Endometrium (tissue), 2 donors: ENCODE measurements around the gene PDCD1.

Source experiments
- FAIRE-seq: peaks from 2 replicates; lab custom pipeline; 2012; peaks lifted over from hg19 to GRCh38; lab: Jason Lieb, UNC
- donor health status: control.
- donor health status: control.

Gene PDCD1

GRCh38 chr2:241865416-241865956, 6.8 kb upstream of the PDCD1 start:
- no peak for FAIRE-seq

DNA sequence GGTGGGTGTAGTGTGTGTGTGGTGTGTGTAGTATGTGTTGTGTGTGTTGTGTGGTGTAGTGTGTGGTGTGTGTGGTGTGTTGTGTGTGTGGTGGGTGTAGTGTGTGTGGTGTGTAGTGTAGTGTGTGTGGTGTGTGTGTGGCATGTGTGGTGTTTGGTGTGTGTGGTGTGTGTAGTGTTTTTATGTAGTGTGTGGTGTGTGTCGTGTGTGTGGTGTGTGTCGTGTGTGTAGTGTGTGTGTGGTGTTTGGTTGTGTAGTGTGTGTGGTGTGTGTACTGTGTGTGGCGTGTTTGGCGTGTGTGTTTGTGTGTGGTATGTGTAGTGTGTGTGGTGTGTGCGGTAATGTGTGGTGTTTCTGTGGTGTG, 6.1 kb upstream of the PDCD1 start:
- no peak for FAIRE-seq

DNA sequence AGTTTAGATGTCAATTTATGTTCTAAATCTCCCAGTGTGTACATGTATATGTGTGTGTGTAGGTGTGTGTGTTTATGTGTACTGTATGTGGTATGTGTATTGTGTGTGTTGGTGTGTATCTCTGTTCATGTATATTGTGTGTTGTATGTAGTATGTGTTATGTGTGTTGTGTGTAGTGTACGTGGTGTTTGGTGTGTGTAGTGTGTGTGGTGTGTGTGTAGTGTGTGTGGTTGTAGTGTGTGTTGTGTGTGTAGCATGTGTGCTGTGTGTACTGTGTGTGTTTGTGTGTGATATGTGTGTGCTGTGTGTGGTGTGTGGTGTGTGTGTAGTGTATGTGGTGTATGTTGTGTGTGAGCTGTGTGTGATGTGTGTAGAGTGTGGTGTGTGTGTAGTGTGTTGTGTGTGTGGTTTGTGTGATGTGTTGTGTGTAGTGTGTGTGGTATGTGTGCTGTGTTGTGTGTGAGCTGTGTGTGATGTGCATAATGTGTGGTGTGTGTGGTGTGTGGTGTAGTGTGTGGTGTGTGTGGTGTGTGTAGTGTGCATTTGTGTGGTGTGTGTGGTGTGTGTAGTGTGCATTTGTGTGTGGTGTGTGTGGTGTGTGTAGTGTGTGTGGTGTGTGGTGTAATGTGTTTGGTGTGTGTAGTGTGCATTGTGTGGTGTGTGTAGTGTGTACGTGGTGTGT, 5.6 kb upstream of the PDCD1 start:
- no peak for FAIRE-seq

GRCh38 chr2:241863536-241863954, 4.9 kb upstream of the PDCD1 start:
- FAIRE-seq = no peak

GRCh38 chr2:241862775-241863535, 4.3 kb upstream of the PDCD1 start:
- FAIRE-seq = no peak

- FAIRE-seq = no peak
Measured at GRCh38 chr2:241862093-241862492, 3.4 kb upstream of the PDCD1 start.

GRCh38 chr2:241861264-241861663, 2.6 kb upstream of the PDCD1 start:
- no peak for FAIRE-seq

GRCh38 chr2:241860184-241861078, 1.7 kb upstream of the PDCD1 start:
- no peak for FAIRE-seq

GRCh38 chr2:241859436-241860183, 916 bp upstream of the PDCD1 start:
- no peak for FAIRE-seq

DNA sequence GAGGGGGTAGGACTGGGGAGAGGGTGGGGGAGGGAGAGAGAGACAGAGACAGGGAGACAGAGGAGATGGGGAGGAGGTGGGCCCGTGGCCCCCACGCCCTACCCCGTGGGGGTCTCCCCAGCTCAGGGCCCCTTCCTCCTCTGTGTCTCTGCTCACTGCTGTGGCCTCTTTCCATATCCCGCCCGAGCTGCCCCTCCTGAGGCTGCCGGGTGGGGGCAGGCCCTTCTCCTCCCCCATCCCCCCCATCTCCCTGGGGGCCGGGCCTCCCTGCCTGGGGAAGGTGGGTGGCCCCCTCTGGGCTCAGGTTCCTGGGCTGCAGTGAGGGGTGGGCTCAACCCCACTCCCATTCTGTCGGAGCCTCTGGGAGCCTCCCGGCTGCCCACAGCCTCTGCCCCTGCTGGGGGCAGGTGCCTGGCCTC, 332 bp upstream of the PDCD1 start:
- FAIRE-seq = no peak

DNA sequence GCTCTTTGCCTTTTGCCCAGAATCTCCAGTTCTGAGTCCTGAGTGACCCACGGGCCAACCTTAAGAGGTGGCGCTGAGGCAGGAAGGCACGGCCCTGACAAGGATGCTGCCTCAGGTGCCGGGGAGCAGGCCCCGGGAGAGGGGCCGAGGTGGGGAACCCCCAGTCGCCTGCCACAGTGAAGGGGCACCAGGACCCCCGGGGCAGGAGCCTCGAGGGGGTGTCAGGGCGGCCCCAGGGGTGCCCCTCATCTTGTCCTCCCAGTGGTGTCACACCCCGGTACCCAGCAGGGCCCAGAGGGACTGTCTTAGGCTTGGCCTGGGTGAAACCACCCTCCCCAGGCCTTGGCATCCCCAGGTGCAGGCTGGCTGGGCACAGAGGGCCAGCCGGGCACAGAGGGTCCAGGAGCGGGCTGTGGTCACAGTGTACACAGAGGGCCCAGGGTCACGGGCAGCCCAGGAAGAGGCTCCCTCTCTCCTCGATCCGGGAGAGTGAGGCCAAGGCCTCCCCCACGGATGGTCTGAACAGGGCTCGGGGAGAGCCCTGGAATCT, 1.0 kb downstream of the PDCD1 start:
- FAIRE-seq = no peak

DNA sequence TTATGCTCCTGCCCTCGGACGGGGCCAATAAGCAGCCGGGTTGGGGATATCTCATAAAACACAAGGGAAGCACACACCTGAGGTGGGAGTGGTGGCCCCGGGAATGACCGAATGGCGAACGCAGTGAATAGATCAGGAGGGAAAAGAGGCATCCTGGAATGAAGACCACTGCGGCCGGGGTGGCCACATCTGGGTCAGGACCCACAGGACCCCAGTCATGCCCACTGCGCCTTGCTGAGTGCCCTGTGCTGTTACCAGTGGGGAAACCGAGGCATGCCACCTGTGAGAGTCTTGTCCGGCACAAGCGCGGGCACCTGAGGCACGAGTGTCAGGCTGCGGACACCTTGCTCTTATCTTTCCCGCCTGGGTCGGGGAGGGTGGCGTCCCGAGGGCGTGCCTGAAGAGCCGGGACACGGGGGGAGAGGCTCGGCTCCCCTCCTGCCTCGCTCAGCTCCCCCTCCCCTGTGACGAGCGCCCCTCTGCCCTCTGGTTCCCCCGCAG, 1.6 kb downstream of the PDCD1 start:
- no peak for FAIRE-seq

GRCh38 chr2:241855888-241856422, 2.7 kb downstream of the PDCD1 start:
- FAIRE-seq = no peak

GRCh38 chr2:241855245-241855887, 3.3 kb downstream of the PDCD1 start:
- FAIRE-seq = no peak

GRCh38 chr2:241854342-241855244, 4.1 kb downstream of the PDCD1 start:
- no peak for FAIRE-seq

GRCh38 chr2:241853651-241854341, 4.9 kb downstream of the PDCD1 start:
- no peak for FAIRE-seq

DNA sequence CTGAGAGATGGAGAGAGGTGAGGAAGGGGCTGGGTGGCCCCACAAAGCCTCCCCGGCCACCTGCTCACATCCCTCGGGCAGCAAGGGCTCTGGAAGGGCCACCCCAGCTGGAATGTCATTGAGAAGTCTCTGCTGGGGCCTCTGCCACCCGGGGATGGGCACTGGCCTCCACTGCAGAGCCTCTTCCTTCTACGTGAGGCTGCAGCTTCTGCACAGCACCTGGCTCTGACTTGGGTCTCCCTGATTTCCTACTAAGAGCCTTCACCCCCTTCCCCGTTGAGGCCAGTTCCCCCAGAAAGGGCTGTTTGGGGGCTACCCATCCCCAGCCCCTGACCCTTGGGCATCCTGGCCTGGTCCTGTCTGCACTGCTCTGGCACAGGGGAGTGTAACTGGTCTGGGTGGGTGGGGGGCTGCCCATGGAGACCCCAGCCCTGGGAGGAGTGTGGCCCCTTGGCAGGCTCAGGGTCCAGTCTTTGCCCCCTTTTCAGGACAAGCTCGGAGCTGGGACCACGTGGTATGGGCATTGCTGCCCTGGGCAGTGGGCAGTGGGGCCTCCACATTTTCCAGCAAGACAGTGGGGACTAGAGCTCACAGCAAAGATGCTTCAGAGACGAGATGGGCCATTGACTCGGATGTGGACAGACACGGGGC, 5.6 kb downstream of the PDCD1 start:
- FAIRE-seq = no peak
